ENCODE measurements around the gene FSD1L. TPM values are rescaled to one million over a fixed set of nuclear protein-coding genes. Genes with fewer than 3 reads are reported as not detected.

Gene FSD1L
- total RNA-seq, 1 experiment from 2014 or later = 1.6 TPM

GRCh38 chr9:105483618-105484017, 35.8 kb downstream of the FSD1L start:
- Histone ChIP-seq H3K4me3 (ENCODE audit: low read length) (no peak overlapping the region), H3K27ac (ENCODE audit: low read length) (no peak overlapping the region), H3K4me2 (ENCODE audit: low read depth, low read length, poor library complexity, severe bottlenecking) (no peak overlapping the region), H2AFZ (ENCODE audit: low read length) (no peak overlapping the region), H3K79me2 (ENCODE audit: low read length) (no peaks in the 10 kb centered on the region), H3K9me3 (ENCODE audit: low read length) (no peaks in the 10 kb centered on the region), H3K4me1 (ENCODE audit: low read length) (no peaks in the 10 kb centered on the region), H3K9me2 (replicated peaks; ENCODE audit: insufficient read depth, low read length) (no peaks in the 10 kb centered on the region), H3K36me3 (ENCODE audit: insufficient read depth, low read length) (no peaks in the 10 kb centered on the region), H4K20me1 (ENCODE audit: insufficient read depth, low read depth, low read length) (no peaks in the 10 kb centered on the region), H3K9ac (ENCODE audit: low read length) (no peak overlapping the region), H3K27me3 (ENCODE audit: low read length) (0 out of 2 replicates have a peak, but pooled peaks cover 2% of the 10 kb centered on the region)
- DNase-seq = no peak

GRCh38 chr9:105484226-105484625, 36.4 kb downstream of the FSD1L start:
- H2AFZ ChIP-seq (ENCODE audit: low read length) = no peak overlapping the region
- no peak for DNase-seq
- H3K9me3 ChIP-seq (ENCODE audit: low read length) = no peaks in the 10 kb centered on the region
- no peak overlapping the region for H3K9ac ChIP-seq (ENCODE audit: low read length)
- no peaks in the 10 kb centered on the region for H3K79me2 ChIP-seq (ENCODE audit: low read length)
- H3K4me2 ChIP-seq (ENCODE audit: low read depth, low read length, poor library complexity, severe bottlenecking) = no peak overlapping the region
- no peak overlapping the region for H3K27ac ChIP-seq (ENCODE audit: low read length)
- H3K9me2 ChIP-seq (replicated peaks; ENCODE audit: insufficient read depth, low read length) = no peaks in the 10 kb centered on the region
- H3K27me3 ChIP-seq (ENCODE audit: low read length) = no peaks in the 10 kb centered on the region
- no peak overlapping the region for H3K4me3 ChIP-seq (ENCODE audit: low read length)
- H3K4me1 ChIP-seq (ENCODE audit: low read length) = no peaks in the 10 kb centered on the region
- H3K36me3 ChIP-seq (ENCODE audit: insufficient read depth, low read length) = no peaks in the 10 kb centered on the region
- no peaks in the 10 kb centered on the region for H4K20me1 ChIP-seq (ENCODE audit: insufficient read depth, low read depth, low read length)

GRCh38 chr9:105485131-105485530, 37.3 kb downstream of the FSD1L start:
- no peak for DNase-seq
- H2AFZ ChIP-seq (ENCODE audit: low read length) = no peak overlapping the region
- H4K20me1 ChIP-seq (ENCODE audit: insufficient read depth, low read depth, low read length) = no peaks in the 10 kb centered on the region
- H3K79me2 ChIP-seq (ENCODE audit: low read length) = no peaks in the 10 kb centered on the region
- no peaks in the 10 kb centered on the region for H3K4me1 ChIP-seq (ENCODE audit: low read length)
- no peak overlapping the region for H3K4me2 ChIP-seq (ENCODE audit: low read depth, low read length, poor library complexity, severe bottlenecking)
- H3K27ac ChIP-seq (ENCODE audit: low read length) = no peak overlapping the region
- no peaks in the 10 kb centered on the region for H3K36me3 ChIP-seq (ENCODE audit: insufficient read depth, low read length)
- no peak overlapping the region for H3K9ac ChIP-seq (ENCODE audit: low read length)
- no peaks in the 10 kb centered on the region for H3K9me2 ChIP-seq (replicated peaks; ENCODE audit: insufficient read depth, low read length)
- H3K4me3 ChIP-seq (ENCODE audit: low read length) = no peak overlapping the region
- H3K9me3 ChIP-seq (ENCODE audit: low read length) = no peaks in the 10 kb centered on the region
- no peaks in the 10 kb centered on the region for H3K27me3 ChIP-seq (ENCODE audit: low read length)

- no peaks in the 10 kb centered on the region for H3K9me2 ChIP-seq (replicated peaks; ENCODE audit: insufficient read depth, low read length)
- H2AFZ ChIP-seq (ENCODE audit: low read length) = no peak overlapping the region
- no peak overlapping the region for H3K4me2 ChIP-seq (ENCODE audit: low read depth, low read length, poor library complexity, severe bottlenecking)
- H4K20me1 ChIP-seq (ENCODE audit: insufficient read depth, low read depth, low read length) = no peaks in the 10 kb centered on the region
- H3K9me3 ChIP-seq (ENCODE audit: low read length) = no peaks in the 10 kb centered on the region
- no peak overlapping the region for H3K9ac ChIP-seq (ENCODE audit: low read length)
- H3K27ac ChIP-seq (ENCODE audit: low read length) = no peak overlapping the region
- H3K4me1 ChIP-seq (ENCODE audit: low read length) = peaks cover 5% of the 10 kb centered on the region
- H3K27me3 ChIP-seq (ENCODE audit: low read length) = no peaks in the 10 kb centered on the region
- DNase-seq = no peak
- no peaks in the 10 kb centered on the region for H3K79me2 ChIP-seq (ENCODE audit: low read length)
- no peak overlapping the region for H3K4me3 ChIP-seq (ENCODE audit: low read length)
- no peaks in the 10 kb centered on the region for H3K36me3 ChIP-seq (ENCODE audit: insufficient read depth, low read length)
These were observed 49.0 kb downstream of the FSD1L start for GRCh38 chr9:105496826-105497225.

GRCh38 chr9:105497704-105498103, 49.9 kb downstream of the FSD1L start:
- Histone ChIP-seq H3K9me3 (ENCODE audit: low read length) (no peaks in the 10 kb centered on the region), H3K27ac (ENCODE audit: low read length) (no peak overlapping the region), H3K4me1 (ENCODE audit: low read length) (peaks cover 5% of the 10 kb centered on the region), H3K4me3 (ENCODE audit: low read length) (no peak overlapping the region), H4K20me1 (ENCODE audit: insufficient read depth, low read depth, low read length) (no peaks in the 10 kb centered on the region), H3K9ac (ENCODE audit: low read length) (no peak overlapping the region), H3K79me2 (ENCODE audit: low read length) (no peaks in the 10 kb centered on the region), H3K9me2 (replicated peaks; ENCODE audit: insufficient read depth, low read length) (no peaks in the 10 kb centered on the region), H3K27me3 (ENCODE audit: low read length) (no peaks in the 10 kb centered on the region), H2AFZ (ENCODE audit: low read length) (no peak overlapping the region), H3K36me3 (ENCODE audit: insufficient read depth, low read length) (no peaks in the 10 kb centered on the region), H3K4me2 (ENCODE audit: low read depth, low read length, poor library complexity, severe bottlenecking) (no peak overlapping the region)
- no peak for DNase-seq

GRCh38 chr9:105500108-105500766, 52.4 kb downstream of the FSD1L start:
- Histone ChIP-seq H3K27ac (ENCODE audit: low read length) (no peak overlapping the region), H3K9ac (ENCODE audit: low read length) (no peak overlapping the region), H3K9me3 (ENCODE audit: low read length) (no peaks in the 10 kb centered on the region), H3K4me3 (ENCODE audit: low read length) (no peak overlapping the region), H3K36me3 (ENCODE audit: insufficient read depth, low read length) (no peaks in the 10 kb centered on the region), H2AFZ (ENCODE audit: low read length) (no peak overlapping the region), H4K20me1 (ENCODE audit: insufficient read depth, low read depth, low read length) (no peaks in the 10 kb centered on the region), H3K27me3 (ENCODE audit: low read length) (no peaks in the 10 kb centered on the region), H3K79me2 (ENCODE audit: low read length) (no peaks in the 10 kb centered on the region), H3K4me1 (ENCODE audit: low read length) (peaks cover 5% of the 10 kb centered on the region), H3K9me2 (replicated peaks; ENCODE audit: insufficient read depth, low read length) (no peaks in the 10 kb centered on the region), H3K4me2 (ENCODE audit: low read depth, low read length, poor library complexity, severe bottlenecking) (no peak overlapping the region)
- DNase-seq = no peak

GRCh38 chr9:105501414-105501813, 53.6 kb downstream of the FSD1L start:
- Histone ChIP-seq H3K36me3 (ENCODE audit: insufficient read depth, low read length) (no peaks in the 10 kb centered on the region), H3K4me3 (ENCODE audit: low read length) (no peak overlapping the region), H4K20me1 (ENCODE audit: insufficient read depth, low read depth, low read length) (no peaks in the 10 kb centered on the region), H3K79me2 (ENCODE audit: low read length) (no peaks in the 10 kb centered on the region), H2AFZ (ENCODE audit: low read length) (no peak overlapping the region), H3K4me1 (ENCODE audit: low read length) (peaks cover 5% of the 10 kb centered on the region), H3K9me2 (replicated peaks; ENCODE audit: insufficient read depth, low read length) (no peaks in the 10 kb centered on the region), H3K4me2 (ENCODE audit: low read depth, low read length, poor library complexity, severe bottlenecking) (no peak overlapping the region), H3K9me3 (ENCODE audit: low read length) (no peaks in the 10 kb centered on the region), H3K27me3 (ENCODE audit: low read length) (no peaks in the 10 kb centered on the region), H3K9ac (ENCODE audit: low read length) (no peak overlapping the region), H3K27ac (ENCODE audit: low read length) (no peak overlapping the region)
- DNase-seq = no peak

- Histone ChIP-seq H2AFZ (ENCODE audit: low read length) (no peak overlapping the region), H3K9ac (ENCODE audit: low read length) (no peak overlapping the region), H3K4me2 (ENCODE audit: low read depth, low read length, poor library complexity, severe bottlenecking) (no peak overlapping the region), H3K4me1 (ENCODE audit: low read length) (peaks cover 5% of the 10 kb centered on the region), H3K9me3 (ENCODE audit: low read length) (no peaks in the 10 kb centered on the region), H3K79me2 (ENCODE audit: low read length) (no peaks in the 10 kb centered on the region), H3K27ac (ENCODE audit: low read length) (no peak overlapping the region), H4K20me1 (ENCODE audit: insufficient read depth, low read depth, low read length) (no peaks in the 10 kb centered on the region), H3K4me3 (ENCODE audit: low read length) (no peak overlapping the region), H3K27me3 (ENCODE audit: low read length) (no peaks in the 10 kb centered on the region), H3K9me2 (replicated peaks; ENCODE audit: insufficient read depth, low read length) (no peaks in the 10 kb centered on the region), H3K36me3 (ENCODE audit: insufficient read depth, low read length) (no peaks in the 10 kb centered on the region)
- DNase-seq = no peak
These were observed 54.4 kb downstream of the FSD1L start for GRCh38 chr9:105502276-105502675.
